T-helper 2 cell treated with Interferon-gamma antibody and Interleukin-4, amounts not matched to agents 5 μg/mL and 100 μg/mL, for 36 hours (primary cell): Measurements from ENCODE around the gene FBXW7.
A peak's percentile ranks its signal among the peaks of the same experiment; 100 is the strongest.

Experiments used
- DNase-seq: peaks from one replicate; pipeline ENCODE4 v3.0.0; 2021; ENCODE audit warnings: low spot score
- H3K27ac Mint-ChIP-seq: one replicate; pipeline ENCODE4 v1.8.0; 2021; ENCODE audit warnings: mild to moderate bottlenecking, mixed read lengths
- H3K27me3 Mint-ChIP-seq: one replicate; pipeline ENCODE4 v1.8.0; 2021; ENCODE audit warnings: low read depth, mixed read lengths
- H3K36me3 Mint-ChIP-seq: one replicate; pipeline ENCODE4 v1.8.0; 2021; ENCODE audit warnings: low read depth, mixed read lengths
- H3K4me1 Mint-ChIP-seq: one replicate; pipeline ENCODE4 v1.8.0; 2021; ENCODE audit warnings: low read depth, mixed read lengths
- H3K4me3 Mint-ChIP-seq: one replicate; pipeline ENCODE4 v1.8.0; 2022; ENCODE audit warnings: mild to moderate bottlenecking, moderate library complexity, mixed read lengths
- H3K9me3 Mint-ChIP-seq: one replicate; pipeline ENCODE4 v1.8.0; 2021; ENCODE audit warnings: mixed read lengths

The FBXW7 gene

GRCh38 chr4:152535903-152536544, at the start of gene FBXW7:
Gene FBXW7, minus strand, starts transcription at chr4:152536092. Its CDS starts 124,289 bp downstream, at chr4:152411803.
- H3K4me1 Mint-ChIP-seq = peaks cover 44% of the 10 kb centered on the region
- peaks cover 50% of the 10 kb centered on the region for H3K36me3 Mint-ChIP-seq
- H3K9me3 Mint-ChIP-seq = no peaks in the 10 kb centered on the region

GRCh38 chr4:152585023-152585441, 49.1 kb upstream of the FBXW7 start:
- Mint-ChIP-seq H3K4me3 (peak overlapping the region; percentile 65), H3K27ac (peak overlapping the region; percentile 76), H3K27me3 (peaks cover 16% of the 10 kb centered on the region), H3K4me1 (peaks cover 4% of the 10 kb centered on the region), H3K36me3 (no peaks in the 10 kb centered on the region), H3K9me3 (peaks cover 3% of the 10 kb centered on the region)
- no peak for DNase-seq

More at GRCh38 chr4:152535903-152536544, at the start of gene FBXW7:
- peak within 1 kb of the TSS; percentile 99 for H3K27ac Mint-ChIP-seq
- DNase-seq = peak; percentile 100
- H3K4me3 Mint-ChIP-seq = peak within 1 kb of the TSS; percentile 99
- no peaks in the 10 kb centered on the region for H3K27me3 Mint-ChIP-seq

GRCh38 chr4:152581536-152582160, 45.8 kb upstream of the FBXW7 start:
- DNase-seq = no peak
- Mint-ChIP-seq H3K36me3 (no peaks in the 10 kb centered on the region), H3K9me3 (no peaks in the 10 kb centered on the region), H3K27ac (no peak overlapping the region), H3K4me1 (peaks cover 4% of the 10 kb centered on the region), H3K27me3 (peaks cover 12% of the 10 kb centered on the region), H3K4me3 (no peak overlapping the region)

GRCh38 chr4:152579916-152580315, 44.0 kb upstream of the FBXW7 start:
- DNase-seq = no peak
- Mint-ChIP-seq H3K27me3 (peaks cover 18% of the 10 kb centered on the region), H3K4me1 (peaks cover under 1% of the 10 kb centered on the region), H3K4me3 (no peak overlapping the region), H3K27ac (no peak overlapping the region), H3K36me3 (no peaks in the 10 kb centered on the region), H3K9me3 (no peaks in the 10 kb centered on the region)

- H3K27me3 Mint-ChIP-seq = peaks cover 24% of the 10 kb centered on the region
- H3K9me3 Mint-ChIP-seq = no peaks in the 10 kb centered on the region
- no peak overlapping the region for H3K27ac Mint-ChIP-seq
- no peaks in the 10 kb centered on the region for H3K4me1 Mint-ChIP-seq
- no peak overlapping the region for H3K4me3 Mint-ChIP-seq
- no peaks in the 10 kb centered on the region for H3K36me3 Mint-ChIP-seq
- no peak for DNase-seq
Measured at GRCh38 chr4:152579107-152579764, 43.3 kb upstream of the FBXW7 start.

- H3K27ac Mint-ChIP-seq = no peak overlapping the region
- H3K27me3 Mint-ChIP-seq = peaks cover 27% of the 10 kb centered on the region
- H3K9me3 Mint-ChIP-seq = no peaks in the 10 kb centered on the region
- no peak overlapping the region for H3K4me3 Mint-ChIP-seq
- H3K4me1 Mint-ChIP-seq = no peaks in the 10 kb centered on the region
- H3K36me3 Mint-ChIP-seq = no peaks in the 10 kb centered on the region
- no peak for DNase-seq
Measured at GRCh38 chr4:152578670-152579069, 42.8 kb upstream of the FBXW7 start.

GRCh38 chr4:152577708-152578396, 42.0 kb upstream of the FBXW7 start:
- no peak overlapping the region for H3K27ac Mint-ChIP-seq
- H3K36me3 Mint-ChIP-seq = no peaks in the 10 kb centered on the region
- no peaks in the 10 kb centered on the region for H3K4me1 Mint-ChIP-seq
- H3K4me3 Mint-ChIP-seq = no peak overlapping the region
- DNase-seq = no peak
- peaks cover 31% of the 10 kb centered on the region for H3K27me3 Mint-ChIP-seq
- no peaks in the 10 kb centered on the region for H3K9me3 Mint-ChIP-seq

- Mint-ChIP-seq H3K27me3 (peaks cover 31% of the 10 kb centered on the region), H3K36me3 (no peaks in the 10 kb centered on the region), H3K4me1 (no peaks in the 10 kb centered on the region), H3K9me3 (no peaks in the 10 kb centered on the region), H3K4me3 (no peak overlapping the region), H3K27ac (no peak overlapping the region)
- DNase-seq = no peak
Measured at GRCh38 chr4:152575533-152575932, 39.6 kb upstream of the FBXW7 start.

- DNase-seq = no peak
- no peaks in the 10 kb centered on the region for H3K4me1 Mint-ChIP-seq
- no peak overlapping the region for H3K4me3 Mint-ChIP-seq
- no peak overlapping the region for H3K27ac Mint-ChIP-seq
- no peaks in the 10 kb centered on the region for H3K36me3 Mint-ChIP-seq
- H3K9me3 Mint-ChIP-seq = no peaks in the 10 kb centered on the region
- H3K27me3 Mint-ChIP-seq = peaks cover 34% of the 10 kb centered on the region
Measured at GRCh38 chr4:152573861-152574260, 38.0 kb upstream of the FBXW7 start.

- no peak for DNase-seq
- Mint-ChIP-seq H3K9me3 (no peaks in the 10 kb centered on the region), H3K27ac (no peak overlapping the region), H3K4me1 (no peaks in the 10 kb centered on the region), H3K36me3 (no peaks in the 10 kb centered on the region), H3K4me3 (no peak overlapping the region), H3K27me3 (peaks cover 34% of the 10 kb centered on the region)
Measured at GRCh38 chr4:152572417-152573086, 36.7 kb upstream of the FBXW7 start.

- H3K4me1 Mint-ChIP-seq = no peaks in the 10 kb centered on the region
- no peak for DNase-seq
- H3K27ac Mint-ChIP-seq = no peak overlapping the region
- no peak overlapping the region for H3K4me3 Mint-ChIP-seq
- peaks cover 34% of the 10 kb centered on the region for H3K27me3 Mint-ChIP-seq
- H3K36me3 Mint-ChIP-seq = no peaks in the 10 kb centered on the region
- no peaks in the 10 kb centered on the region for H3K9me3 Mint-ChIP-seq
Measured at GRCh38 chr4:152571770-152572169, 35.9 kb upstream of the FBXW7 start.

- Mint-ChIP-seq H3K4me3 (no peak overlapping the region), H3K36me3 (no peaks in the 10 kb centered on the region), H3K9me3 (no peaks in the 10 kb centered on the region), H3K4me1 (no peaks in the 10 kb centered on the region), H3K27me3 (peaks cover 34% of the 10 kb centered on the region), H3K27ac (no peak overlapping the region)
- no peak for DNase-seq
Measured at GRCh38 chr4:152571296-152571695, 35.4 kb upstream of the FBXW7 start.

- Mint-ChIP-seq H3K4me1 (peaks cover 13% of the 10 kb centered on the region), H3K9me3 (no peaks in the 10 kb centered on the region), H3K27me3 (peaks cover under 1% of the 10 kb centered on the region), H3K27ac (no peak overlapping the region), H3K4me3 (no peak overlapping the region), H3K36me3 (no peaks in the 10 kb centered on the region)
- DNase-seq = no peak
Measured at GRCh38 chr4:152565333-152565732, 29.4 kb upstream of the FBXW7 start.
